ENCODE data around the gene ULK3. TPM values are rescaled to one million over a fixed set of nuclear protein-coding genes. Genes with fewer than 3 reads are reported as not detected.

ULK3 gene
- total RNA-seq, 1 donor from 2014 or later: 22.4 TPM

DNA sequence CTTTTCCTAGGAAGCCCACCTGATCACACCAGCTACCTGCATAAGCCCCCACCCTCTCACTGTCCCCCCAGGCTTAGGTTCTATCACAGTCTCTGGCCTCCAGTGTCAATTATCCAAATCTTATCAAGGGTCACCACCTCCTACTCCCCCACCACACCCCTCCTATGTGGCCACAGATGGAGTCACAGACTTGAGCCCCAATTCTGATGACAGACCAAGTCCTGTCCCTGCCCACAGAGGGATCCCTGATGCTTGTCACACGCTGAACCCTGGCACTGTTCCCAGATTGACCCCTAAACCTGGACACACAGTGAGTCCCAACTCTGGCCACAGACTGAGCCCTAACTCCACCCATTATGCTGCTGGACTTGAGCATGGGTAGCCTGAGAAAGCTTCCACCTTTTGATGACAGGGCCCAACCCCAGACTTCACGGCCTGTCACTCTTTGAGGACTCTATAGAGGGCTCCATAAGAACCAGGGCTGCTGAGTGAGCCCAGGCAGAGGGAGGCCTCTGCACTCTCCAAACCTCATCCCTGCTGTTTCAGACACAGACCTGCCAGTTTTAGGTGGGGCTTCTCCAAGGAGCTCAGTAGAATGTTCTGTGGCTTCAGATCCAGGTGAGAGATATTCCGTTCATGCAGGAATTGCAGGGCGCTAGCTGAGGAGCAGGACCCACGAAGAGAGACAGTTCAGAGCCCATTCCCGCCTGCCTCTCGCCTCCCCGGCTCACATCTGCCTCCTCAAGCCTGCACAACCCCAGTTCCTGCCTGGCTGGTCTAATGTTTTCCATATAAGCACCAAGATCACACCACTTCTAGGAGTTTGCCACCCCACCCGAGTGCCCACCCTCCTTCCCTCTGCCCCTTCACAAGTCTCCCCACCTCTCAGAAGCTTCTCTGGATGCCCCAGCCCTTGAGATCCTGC is 1.8 kb downstream of the ULK3 start:
- no peak for DNase-seq (ENCODE audit: low read depth, low spot score)

DNA sequence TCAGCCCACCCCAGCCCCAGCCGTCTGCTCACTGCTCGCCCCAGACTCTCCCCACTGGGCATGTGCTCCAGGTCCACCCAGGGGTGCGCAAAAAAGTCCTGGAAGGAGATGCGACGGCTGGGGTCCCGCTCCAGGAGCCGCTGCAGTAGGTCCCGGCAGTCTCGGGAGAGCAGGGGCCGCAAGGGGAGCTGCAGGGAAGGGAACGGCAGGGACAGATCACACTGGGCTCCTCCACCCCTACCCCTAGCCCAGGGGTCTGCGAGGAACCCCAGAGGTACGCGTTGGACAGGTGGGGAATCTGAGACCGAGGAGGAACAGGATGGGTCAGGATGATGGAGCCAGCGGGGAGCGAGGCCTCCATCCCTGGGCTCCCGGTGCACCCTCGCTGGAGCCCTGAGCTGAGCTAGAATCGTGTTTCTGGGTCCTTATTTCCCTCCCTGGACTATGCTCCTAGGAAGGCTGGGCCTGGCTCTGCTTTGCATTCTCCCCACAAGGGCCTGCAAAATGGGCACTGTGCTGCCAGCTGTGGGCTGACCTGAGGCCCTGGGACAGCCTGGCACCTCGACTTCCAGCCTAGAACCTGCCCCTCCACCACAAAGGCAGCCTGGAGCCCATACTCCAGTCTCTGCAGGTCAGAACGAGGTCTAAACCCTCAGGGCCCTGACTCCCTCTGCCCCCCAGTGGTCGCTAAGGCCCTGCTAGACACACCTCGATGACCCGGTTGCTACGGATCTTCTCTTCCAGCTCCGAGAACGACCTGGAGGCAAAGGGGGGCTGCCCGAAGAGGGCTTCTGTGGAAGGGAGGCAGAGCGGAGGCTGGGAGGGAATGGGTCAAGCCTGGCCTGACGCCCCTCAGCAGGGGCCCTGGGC is 3.2 kb downstream of the ULK3 start:
- DNase-seq (ENCODE audit: low read depth, low spot score): no peak

DNA sequence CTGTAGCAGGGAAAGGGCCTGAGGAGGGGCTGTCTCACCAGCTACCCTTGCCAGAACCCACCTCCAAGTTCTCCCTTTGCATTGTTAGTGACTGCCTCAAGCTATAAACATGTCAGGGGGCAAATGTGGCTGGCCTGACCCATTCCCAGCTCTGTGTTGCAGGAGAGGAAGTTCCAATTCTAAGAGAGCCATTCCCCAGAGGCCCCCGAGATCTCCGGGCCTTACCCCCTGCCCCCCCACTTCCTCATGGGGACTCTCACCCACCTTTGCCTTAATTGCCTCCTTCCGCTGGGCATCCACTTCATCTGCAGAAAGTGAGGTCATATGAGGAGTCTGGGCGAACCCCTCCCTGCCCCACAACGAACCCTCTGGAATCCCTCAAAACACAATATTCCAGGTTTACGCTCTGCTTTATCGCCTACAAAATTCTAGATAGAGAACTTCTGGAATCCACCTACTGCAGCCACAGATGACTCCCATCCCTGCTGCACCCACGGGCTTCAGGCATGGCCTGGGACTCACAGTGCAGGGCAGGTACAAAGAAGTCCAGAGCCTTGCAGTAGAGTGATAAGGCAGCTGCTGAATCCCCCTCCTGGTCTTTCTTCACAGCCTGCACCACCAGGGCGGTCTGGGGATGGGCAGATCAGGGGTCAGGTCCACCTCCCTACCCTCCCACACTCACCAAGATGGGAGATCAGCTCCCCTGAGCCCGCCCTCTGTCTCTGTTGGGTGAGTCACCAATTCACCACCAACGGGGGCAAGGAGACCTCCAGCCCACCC is 4.0 kb downstream of the ULK3 start:
- DNase-seq (ENCODE audit: low read depth, low spot score): no peak

DNA sequence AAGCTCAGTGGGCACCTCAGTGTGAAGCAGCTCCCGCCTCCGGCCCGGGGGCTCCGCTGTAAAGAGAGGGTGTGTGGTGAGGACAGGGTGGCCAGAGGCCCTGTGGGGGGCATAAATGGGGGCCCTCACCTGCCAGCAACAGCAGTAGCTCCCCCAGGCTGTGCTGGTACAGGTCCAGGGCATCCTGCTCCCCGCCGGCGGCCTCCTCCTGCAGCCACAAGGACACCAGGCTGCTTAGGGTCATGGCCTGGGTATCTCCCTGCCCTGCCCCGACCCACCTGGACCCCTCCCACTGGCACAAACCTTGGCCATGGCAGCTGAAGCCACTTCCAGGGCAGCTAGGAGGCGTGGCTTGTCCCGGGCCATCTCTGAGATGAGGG is 4.8 kb downstream of the ULK3 start:
- no peak for DNase-seq (ENCODE audit: low read depth, low spot score)

DNA sequence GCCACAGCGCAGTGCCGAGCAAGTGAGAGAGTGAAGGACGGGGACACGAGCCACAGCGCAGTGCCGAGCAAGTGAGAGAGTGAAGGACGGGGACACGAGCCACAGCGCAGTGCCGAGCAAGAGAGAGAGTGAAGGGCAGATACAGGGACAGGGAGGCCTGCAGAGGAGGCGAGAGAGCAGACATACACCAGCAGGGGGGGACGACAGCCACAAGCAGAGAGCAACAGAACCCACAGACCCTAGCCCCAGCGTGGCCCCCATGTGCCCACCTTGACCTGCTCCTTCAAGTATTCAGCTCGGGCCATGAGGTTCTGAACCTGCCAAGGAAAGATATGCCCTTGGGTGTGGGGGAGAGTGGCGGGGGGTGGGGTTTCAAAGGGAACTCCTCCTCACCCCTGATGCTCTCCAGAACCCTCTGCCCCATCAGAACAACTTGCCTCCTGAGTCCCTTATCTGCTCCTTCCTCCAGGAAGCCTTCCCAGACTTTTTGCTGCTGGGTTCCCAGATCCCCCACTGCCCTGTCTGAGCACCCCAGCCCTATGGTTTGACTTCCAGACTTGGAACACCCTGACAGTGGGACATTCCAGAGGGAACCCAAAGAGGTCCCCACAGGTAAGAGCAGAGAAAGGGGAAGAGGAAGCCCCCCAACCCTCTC is 5.3 kb downstream of the ULK3 start:
- no peak for DNase-seq (ENCODE audit: low read depth, low spot score)

DNA sequence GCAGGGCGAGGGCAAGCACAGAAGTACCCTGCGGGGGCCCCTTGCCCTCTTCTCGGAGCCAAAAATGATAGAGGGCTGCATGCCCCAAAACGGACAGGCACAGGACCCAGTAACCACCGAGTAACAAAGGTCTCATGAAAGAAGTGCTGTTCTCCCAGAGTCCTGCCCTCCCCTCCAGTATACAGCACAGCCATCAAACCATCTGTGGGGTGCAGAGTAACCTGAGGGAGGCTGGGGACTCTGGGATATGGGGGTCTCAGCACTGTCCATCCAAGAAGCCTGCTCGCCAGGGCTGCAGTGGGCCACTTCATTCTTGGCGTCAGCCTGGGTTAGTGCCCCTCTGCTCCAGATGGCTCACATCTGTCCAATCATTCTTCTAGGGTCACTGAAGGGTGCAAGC is 6.1 kb downstream of the ULK3 start:
- no peak for DNase-seq (ENCODE audit: low read depth, low spot score)

DNA sequence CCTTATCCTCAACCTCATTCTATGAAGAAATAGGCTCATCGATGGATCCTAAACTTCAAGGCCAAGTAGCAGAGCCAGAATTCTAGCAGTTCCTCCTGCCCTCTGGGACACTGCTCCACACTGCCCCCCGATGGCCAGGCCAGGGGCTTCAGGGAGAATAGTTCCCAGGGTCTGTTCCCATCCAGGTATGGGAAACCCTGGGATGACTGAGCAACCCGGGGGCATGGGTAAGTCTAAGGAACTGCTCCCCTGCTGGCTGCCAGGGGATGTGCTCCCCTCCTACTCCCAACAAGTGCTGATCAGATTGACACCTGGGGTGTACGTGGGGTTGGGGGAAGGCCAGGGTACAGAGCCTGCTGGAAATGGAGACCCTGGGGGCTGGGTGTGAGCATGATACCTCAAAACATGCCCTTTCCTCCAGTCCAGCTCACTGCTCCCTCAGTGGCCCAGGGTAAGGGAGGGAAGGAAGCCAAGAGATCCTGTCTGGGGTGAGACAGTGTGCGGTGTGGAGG is 7.6 kb downstream of the ULK3 start:
- no peak for DNase-seq (ENCODE audit: low read depth, low spot score)

DNA sequence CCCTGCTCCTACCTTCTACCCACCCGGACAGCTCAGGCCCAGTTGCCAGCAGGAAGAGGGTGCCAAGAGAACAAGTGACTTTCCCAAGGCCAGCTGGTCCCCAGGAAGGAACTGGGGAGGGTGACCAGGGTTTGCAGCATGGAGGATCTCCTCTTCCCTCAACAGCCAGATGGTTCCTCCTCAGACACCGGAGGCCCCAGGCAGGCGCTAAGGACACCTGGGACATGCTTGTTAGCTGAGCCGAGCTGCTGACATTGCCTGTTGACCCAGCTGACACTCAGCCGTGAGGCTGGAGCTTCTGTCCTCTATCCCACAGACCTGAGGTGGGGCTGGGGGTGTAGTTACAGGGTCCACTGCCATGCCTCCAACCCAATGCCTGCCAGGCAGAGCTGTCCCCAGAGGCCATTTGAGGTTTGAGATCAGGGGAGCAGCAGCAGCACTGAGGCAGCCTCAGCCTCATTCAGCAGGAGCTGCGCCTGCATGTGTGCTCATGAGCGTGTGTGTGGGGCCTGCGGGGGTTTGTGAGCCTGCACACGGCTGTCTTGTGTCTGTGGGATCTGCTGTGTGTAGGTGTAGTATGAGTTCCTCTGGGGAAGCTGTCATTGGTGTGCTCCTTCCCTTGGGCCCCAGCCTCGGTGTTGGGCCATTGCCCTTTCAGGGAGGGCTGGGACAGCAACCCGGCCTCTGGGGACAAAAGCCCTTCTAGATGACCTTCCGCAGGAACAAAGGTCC is 9.4 kb downstream of the ULK3 start:
- DNase-seq (ENCODE audit: low read depth, low spot score): no peak

DNA sequence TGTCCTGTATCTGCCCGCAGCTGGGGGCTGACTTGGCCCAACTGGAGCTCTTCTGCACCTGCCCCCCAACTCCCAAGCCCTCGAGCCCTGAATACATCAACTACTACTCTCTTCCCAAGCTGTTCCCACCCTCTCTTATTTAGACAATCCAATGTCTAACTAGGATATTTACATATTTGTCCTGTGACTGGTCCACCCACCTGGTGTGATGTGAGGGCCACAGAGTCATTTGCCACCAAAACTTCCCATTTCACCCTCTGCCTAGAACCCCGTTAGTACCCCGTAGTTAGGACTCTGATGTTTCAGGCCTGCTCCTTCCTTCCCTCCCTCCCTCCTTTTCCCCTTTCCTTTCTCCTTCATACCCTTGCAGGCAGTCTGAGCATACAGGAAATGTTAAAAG is 10.1 kb downstream of the ULK3 start:
- DNase-seq (ENCODE audit: low read depth, low spot score): no peak

DNA sequence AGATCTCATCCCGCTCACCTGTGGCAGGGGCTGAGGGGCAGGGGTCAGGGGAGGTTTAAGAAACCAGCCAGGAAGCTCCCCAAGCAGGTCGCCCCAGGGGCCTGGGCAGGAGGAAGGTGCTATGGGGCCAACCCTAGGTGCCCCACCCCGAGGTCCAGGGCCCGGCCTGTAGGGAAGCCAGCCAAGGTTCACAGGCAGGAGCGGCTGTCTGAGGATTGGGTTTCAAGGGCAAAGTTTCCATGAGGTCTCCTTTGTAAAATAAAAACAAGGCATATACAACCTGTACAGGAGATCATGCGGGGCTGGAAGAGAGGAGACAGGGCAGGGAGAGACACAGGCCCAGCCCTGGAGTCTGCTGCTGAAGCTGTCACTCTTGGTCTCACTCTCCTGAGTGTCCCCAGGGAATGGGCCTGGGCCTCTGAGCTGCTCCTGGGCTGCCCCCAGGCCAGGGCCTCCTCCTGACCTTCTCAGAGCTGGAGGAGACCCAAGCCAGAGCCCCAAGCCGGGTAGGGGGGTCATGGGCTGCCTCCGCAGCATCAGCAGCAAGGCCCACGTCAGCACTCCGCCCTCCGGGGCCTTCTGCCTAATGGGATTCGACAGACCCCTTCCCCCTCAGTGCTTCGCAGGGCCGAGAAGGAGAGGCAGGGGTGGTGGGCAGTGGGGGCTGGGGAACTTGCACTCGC is 11.0 kb downstream of the ULK3 start:
- no peak for DNase-seq (ENCODE audit: low read depth, low spot score)

DNA sequence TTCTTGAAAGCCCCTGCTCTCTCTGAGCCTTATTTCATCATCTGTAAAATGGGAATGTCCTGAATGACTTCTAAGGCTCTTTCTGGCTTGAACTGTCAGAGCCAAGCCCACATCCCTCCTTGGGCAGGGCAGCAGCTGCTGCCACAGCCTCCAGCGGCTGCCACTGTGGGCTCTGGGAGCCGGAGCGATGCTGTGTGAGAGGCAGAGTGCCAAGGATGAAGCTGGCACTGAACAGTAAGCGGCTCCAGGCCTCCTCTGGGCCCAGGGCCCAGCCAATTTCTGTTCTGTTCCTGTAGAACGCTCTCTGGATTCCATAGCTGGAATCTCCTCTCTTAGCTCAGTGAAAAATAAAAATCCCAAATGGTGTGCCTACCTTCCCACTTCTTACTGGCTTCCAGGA is 12.1 kb downstream of the ULK3 start:
- no peak for DNase-seq (ENCODE audit: low read depth, low spot score)

DNA sequence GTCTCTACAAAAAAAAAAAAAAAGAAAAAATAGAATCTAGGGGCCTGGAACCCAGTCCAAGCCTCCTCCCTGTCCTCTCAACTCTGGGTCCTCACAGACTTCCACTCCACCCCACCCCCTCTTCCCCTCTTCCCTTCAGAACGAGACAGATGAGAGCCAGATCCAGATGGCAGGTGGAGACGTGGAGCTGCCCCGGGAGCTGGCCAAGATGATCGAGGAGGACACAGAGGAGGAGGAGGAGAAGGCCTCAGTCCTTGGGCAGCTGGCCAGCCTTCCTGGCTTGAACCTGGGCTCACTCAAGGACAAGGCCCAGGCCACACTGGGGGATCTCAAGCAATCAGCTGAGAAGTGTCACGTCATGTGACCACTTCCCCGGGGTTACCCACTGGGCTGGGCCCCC is 13.0 kb downstream of the ULK3 start:
- DNase-seq (ENCODE audit: low read depth, low spot score): no peak

DNA sequence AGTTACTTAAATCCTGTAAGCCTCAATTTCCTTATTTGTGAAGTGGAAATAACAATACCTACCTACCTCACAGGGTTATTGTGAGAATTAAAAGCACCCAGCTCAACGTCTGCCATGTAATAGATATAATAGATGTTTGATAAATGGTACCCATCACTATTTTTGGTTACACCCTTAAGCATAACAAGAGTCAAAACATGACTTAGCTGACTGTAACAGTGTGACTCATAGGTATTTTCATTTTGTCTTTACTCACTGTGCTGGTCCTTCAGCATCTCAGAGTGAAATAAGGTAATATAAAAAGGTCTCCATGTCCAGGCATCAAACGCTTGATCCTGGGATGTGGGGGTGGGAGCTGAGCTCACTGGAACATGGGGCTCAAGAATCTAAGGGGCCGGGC is 13.5 kb downstream of the ULK3 start:
- DNase-seq (ENCODE audit: low read depth, low spot score): no peak

DNA sequence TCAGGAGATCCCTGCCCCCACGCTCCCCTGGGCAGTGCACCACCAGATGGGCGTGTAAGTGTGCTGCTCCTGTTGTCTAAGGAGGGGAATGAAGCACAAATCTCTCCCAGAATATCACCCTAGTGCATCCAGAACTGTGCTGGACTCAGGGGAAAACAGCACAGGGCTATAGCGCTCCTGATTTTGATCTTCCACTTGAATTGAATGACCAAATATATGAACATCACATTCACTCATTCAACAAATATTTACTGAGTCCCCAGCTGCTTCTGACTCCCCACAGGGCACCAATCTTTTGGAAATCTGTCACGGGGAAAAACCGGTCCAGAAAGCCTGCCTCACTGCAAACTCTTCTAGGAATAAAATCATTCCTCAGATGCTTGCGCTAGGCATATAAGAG is 14.1 kb downstream of the ULK3 start:
- no peak for DNase-seq (ENCODE audit: low read depth, low spot score)

DNA sequence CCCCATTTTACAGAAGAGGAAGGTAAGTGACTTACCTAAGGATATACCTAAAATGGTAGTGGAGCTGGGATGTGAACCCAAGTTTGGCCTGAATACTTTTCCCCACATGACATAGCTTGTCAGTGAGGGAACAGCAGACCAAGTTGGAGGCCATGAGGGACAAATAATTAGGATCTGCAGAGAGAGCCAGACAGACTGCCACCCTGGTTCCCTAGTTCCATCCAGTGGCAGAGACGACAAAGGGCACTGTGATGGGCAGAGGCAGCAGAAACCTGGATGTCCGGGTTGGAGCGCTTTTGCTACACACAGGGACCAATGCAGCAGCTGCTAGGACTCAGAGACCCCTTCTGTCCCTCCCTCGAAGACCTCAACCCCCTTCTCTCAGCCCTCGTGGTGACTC is 15.3 kb downstream of the ULK3 start:
- no peak for DNase-seq (ENCODE audit: low read depth, low spot score)

DNA sequence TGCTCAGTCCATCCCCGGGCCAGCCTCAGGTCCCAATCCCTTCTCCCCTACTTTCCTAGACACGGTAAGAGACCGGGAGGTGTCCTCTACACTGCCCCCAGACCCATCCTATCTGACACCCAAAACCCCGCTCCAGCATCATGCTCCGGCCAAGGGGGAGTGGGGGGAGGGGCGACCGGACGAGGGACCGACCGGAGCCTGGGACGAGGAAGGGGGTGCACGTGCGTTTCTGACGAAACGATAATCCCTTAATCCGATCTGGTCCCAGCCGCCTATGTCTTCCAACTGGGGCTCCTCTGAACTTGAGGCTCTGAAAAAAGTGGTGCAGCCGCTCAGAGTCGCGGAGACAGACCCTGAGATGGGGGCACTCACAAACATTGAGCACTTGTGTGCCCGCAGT is 16.0 kb downstream of the ULK3 start:
- no peak for DNase-seq (ENCODE audit: low read depth, low spot score)

DNA sequence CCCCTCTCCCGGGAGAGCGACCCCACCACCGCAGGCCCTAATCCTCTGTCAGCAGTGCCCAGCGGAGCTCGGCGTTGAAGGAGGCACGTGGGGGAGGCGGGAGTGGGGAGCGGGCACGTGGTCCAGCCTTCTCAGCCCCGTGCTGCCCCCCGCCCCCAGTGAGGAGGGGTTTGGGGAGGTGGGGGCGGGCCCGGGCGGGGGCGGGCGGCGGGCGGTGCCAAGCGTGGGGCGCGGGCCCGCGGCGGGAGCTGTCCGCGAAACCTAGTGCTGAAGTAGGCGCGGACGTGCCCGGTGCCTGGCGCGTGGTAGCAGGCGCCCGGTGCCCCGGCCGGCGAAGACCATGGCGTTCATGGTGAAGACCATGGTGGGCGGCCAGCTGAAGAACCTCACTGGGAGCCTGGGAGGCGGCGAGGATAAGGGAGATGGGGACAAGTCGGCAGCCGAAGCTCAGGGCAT is 16.6 kb downstream of the ULK3 start, which contains the start of gene CPLX3:
CPLX3 (plus strand) TSS at position 264 of the 456 bp plus-strand sequence; CDS start at position 341, 77 bp downstream.
- DNase-seq (ENCODE audit: low read depth, low spot score): no peak

DNA sequence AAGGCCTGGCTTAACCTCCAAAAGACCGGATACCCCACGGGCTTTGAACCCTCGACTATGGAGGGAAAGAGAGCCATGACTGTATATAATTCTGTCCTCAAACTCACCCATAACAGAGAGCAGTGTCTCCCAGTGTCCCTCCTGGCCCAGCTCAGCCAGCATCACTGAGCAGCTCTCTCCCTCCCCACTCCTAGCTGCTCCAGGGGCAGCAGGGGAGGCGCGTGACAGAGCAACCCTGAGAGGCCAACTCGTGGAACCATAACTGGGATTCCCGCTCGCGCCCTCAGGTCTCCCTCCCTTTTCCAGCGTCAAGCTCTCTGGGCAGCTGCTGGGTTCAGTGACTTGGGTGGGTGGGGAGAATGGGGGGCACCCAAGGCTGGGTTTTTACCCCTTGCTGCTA is 17.1 kb downstream of the ULK3 start:
- DNase-seq (ENCODE audit: low read depth, low spot score): no peak

DNA sequence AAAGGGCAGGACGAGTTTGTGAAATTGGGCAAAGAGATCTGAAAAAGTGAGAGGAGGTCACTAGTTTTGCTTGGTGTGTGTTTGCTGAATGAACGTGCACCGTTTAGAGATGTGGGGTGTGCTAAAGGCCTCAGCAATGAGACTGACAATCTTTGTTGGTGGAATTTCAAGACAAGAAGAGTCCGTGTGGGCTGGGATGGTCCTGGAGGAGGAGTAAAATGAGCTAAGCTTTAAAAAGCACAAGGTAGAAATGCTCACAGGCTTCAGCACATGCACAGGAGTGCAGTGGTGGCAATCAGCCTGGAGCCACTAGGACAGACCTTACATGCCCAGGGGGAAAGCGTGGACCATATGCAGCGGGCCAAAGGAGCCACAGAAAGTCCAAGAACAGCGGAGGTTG is 18.0 kb downstream of the ULK3 start:
- DNase-seq (ENCODE audit: low read depth, low spot score): no peak

DNA sequence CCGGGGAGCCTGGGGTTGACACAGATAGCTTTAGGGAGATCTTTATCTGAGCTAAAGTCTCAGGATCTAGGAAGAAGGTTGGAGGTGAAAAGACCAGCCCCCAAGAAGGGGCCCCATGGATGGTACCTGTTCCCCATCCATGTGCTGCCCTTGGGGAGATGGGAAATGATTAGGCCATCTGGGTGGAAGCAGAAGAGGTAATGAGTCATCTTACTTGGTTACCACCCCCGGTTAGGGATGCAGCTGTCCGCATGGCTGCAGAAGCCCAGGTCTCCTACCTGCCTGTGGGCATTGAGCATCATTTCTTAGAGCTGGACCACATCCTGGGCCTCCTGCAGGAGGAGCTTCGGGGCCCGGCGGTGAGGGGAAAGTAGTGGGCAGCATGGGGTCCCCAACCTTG is 19.6 kb downstream of the ULK3 start:
- no peak for DNase-seq (ENCODE audit: low read depth, low spot score)

Data from pulmonary artery endothelial cell (primary cell).